HCT116 (cell line): ENCODE results near the gene ZDHHC4. TPM values are rescaled to one million over a fixed set of nuclear protein-coding genes. Genes with fewer than 3 reads are reported as not detected.

Experiments
- ATAC-seq: fragments of 200-7000 bp; cut with Tn5 transposase; 2 replicates; pipeline ENCODE4 v1.9.1; 2020; ENCODE audit warnings: mild to moderate bottlenecking, moderate library complexity
- BruUV-seq: library from RNA; stranded (reverse); fragments of 400-500 nt; replicated peaks from 2 replicates; lab custom pipeline; 2021; lab: Mats Ljungman, UMichigan
- CTCF ChIA-PET: fragments of 300-600 bp; sonication (Branson Sonifier 250); formaldehyde crosslinking; loops from one replicate; lab custom pipeline; 2021; ENCODE audit warnings: antibody characterized with exemption; lab: Charles Lee
- POLR2A ChIA-PET: fragments of 300-600, 350-600 bp; sonication (Branson Sonifier 250); formaldehyde crosslinking; loops from one replicate; lab custom pipeline; 2021; ENCODE audit warnings: antibody characterized with exemption; lab: Charles Lee
- RAD21 ChIA-PET, 2 experiments: fragments of 300-600 bp; sonication (Branson Sonifier 250); formaldehyde crosslinking; loops; one replicate each; lab custom pipeline; 2023; ENCODE audit warnings: low total read pairs in 2 of 2; ENCODE audit not compliant: uncharacterized antibody in 2 of 2, unreplicated experiment in 2 of 2, low non-redundant PET in 1 of 2; lab: Charles Lee
- DNase-seq: peaks from one replicate; pipeline ENCODE4 v3.0.0-alpha.2; 2010; ENCODE audit warnings: low read depth, low spot score
- H2AFZ ChIP-seq: fragments of 200-600 bp; shearing (Covaris generic), sonication (generic); 2 replicates; pipeline ENCODE4 v1.6.1; 2017; ENCODE audit warnings: low read depth, mixed run types, mixed read lengths, antibody characterized with exemption, low read length; ENCODE audit not compliant: poor library complexity, severe bottlenecking
- H3K27ac ChIP-seq: 2 replicates; pipeline ENCODE4 v1.5.1; 2012; ENCODE audit warnings: low read depth, low read length
- H3K27me3 ChIP-seq: fragments of 200-600 bp; sonication (generic); 2 replicates; pipeline ENCODE4 v1.6.1; 2016; ENCODE audit warnings: mixed run types, low read length, mixed read lengths; ENCODE audit not compliant: insufficient read depth
- H3K36me3 ChIP-seq, 2 experiments: fragments of 200-500 bp in 1 of 2; fragments of 200-600 bp in 1 of 2; sonication (Bioruptor generic) in 1 of 2; sonication (generic) in 1 of 2; 2 replicates each; pipeline versions ENCODE4 v1.5.1 to v1.6.1; 2014 to 2016; ENCODE audit warnings: low read length in 2 of 2, inconsistent platforms in 1 of 2, mixed read lengths in 1 of 2, mixed run types in 1 of 2; ENCODE audit not compliant: insufficient read depth in 2 of 2, control insufficient read depth in 1 of 2
- H3K4me1 ChIP-seq, 2 experiments: fragments of 200-600 bp in 1 of 2; sonication (generic) in 1 of 2; 2 replicates each; pipeline versions ENCODE4 v1.5.1 to v1.6.1; 2012 to 2017; ENCODE audit warnings: low read length in 2 of 2, inconsistent platforms in 1 of 2, mild to moderate bottlenecking in 1 of 2, mixed read lengths in 1 of 2, mixed run types in 1 of 2, moderate library complexity in 1 of 2; ENCODE audit not compliant: insufficient read depth in 2 of 2, control insufficient read depth in 1 of 2
- H3K4me2 ChIP-seq: fragments of 200-600 bp; sonication (generic); 2 replicates; pipeline ENCODE4 v1.6.1; 2017; ENCODE audit warnings: mixed run types, low read length, mixed read lengths
- H3K4me3 ChIP-seq, 2 experiments: fragments of 200-600 bp in 1 of 2; sonication (generic) in 1 of 2; replicated peaks in 1 of 2; 2 replicates each; pipeline ENCODE4 v1.5.1; 2011 to 2016; ENCODE audit warnings: low read length in 2 of 2, control low read depth in 1 of 2, low read depth in 1 of 2, mild to moderate bottlenecking in 1 of 2, mixed read lengths in 1 of 2, mixed run types in 1 of 2
- H3K79me2 ChIP-seq: fragments of 200-600 bp; sonication (generic); 2 replicates; pipeline ENCODE4 v1.6.1; 2017; ENCODE audit warnings: mild to moderate bottlenecking, mixed run types, low read length, moderate library complexity, mixed read lengths; ENCODE audit not compliant: insufficient read depth
- H3K9ac ChIP-seq: fragments of 200-600 bp; sonication (generic); 2 replicates; pipeline ENCODE4 v1.6.1; 2016; ENCODE audit warnings: low read length, mixed read lengths
- H3K9me2 ChIP-seq: fragments of 200-600 bp; sonication (generic), shearing (Covaris generic); 2 replicates; pipeline ENCODE4 v1.6.1; 2017; ENCODE audit warnings: mixed run types, mild to moderate bottlenecking, moderate library complexity; ENCODE audit not compliant: insufficient read depth
- H3K9me3 ChIP-seq, 2 experiments: fragments of 200-500 bp in 1 of 2; fragments of 200-600 bp in 1 of 2; sonication (Bioruptor generic) in 1 of 2; sonication (generic) in 1 of 2; 2 replicates each; pipeline ENCODE4 v1.6.1; 2014 to 2017; ENCODE audit warnings: low read length in 2 of 2, mixed read lengths in 2 of 2, inconsistent platforms in 1 of 2, low read depth in 1 of 2, mild to moderate bottlenecking in 1 of 2, mixed run types in 1 of 2, moderate library complexity in 1 of 2; ENCODE audit not compliant: control insufficient read depth in 1 of 2, insufficient read depth in 1 of 2
- H4K20me1 ChIP-seq: fragments of 200-600 bp; sonication (generic), shearing (Covaris generic); 2 replicates; pipeline ENCODE4 v1.6.1; 2017; ENCODE audit warnings: mixed run types, mild to moderate bottlenecking, moderate library complexity; ENCODE audit not compliant: insufficient read depth
- CBX3 ChIP-seq: IDR thresholded peaks from 2 replicates; pipeline ENCODE4 v1.6.1; 2012; ENCODE audit warnings: low read depth
- CEBPB ChIP-seq: IDR thresholded peaks from 2 replicates; pipeline ENCODE4 v1.6.1; 2012; ENCODE audit warnings: low read depth
- EGR1 ChIP-seq: IDR thresholded peaks from 2 replicates; pipeline ENCODE4 v1.6.1; 2012; ENCODE audit warnings: low read depth
- EZH2 ChIP-seq: fragments of 200-600 bp; sonication (generic); IDR thresholded peaks from 2 replicates; pipeline ENCODE4 v1.6.1; 2017; ENCODE audit warnings: antibody characterized with exemption, mixed run types
- EZH2phosphoT487 ChIP-seq: fragments of 200-600 bp; IDR thresholded peaks from 2 replicates; pipeline ENCODE4 v1.6.1; 2018; ENCODE audit warnings: antibody characterized with exemption, borderline replicate concordance
- JUND ChIP-seq: IDR thresholded peaks from 2 replicates; pipeline ENCODE4 v1.6.1; 2012
- POLR2A ChIP-seq: IDR thresholded peaks from 2 replicates; pipeline ENCODE4 v1.7.0; 2011; ENCODE audit warnings: borderline replicate concordance; ENCODE audit not compliant: insufficient read depth, insufficient read length; ENCODE audit errors: extremely low read depth
- POLR2AphosphoS5 ChIP-seq: IDR thresholded peaks from 2 replicates; pipeline ENCODE4 v1.6.1; 2011; ENCODE audit warnings: mild to moderate bottlenecking, low read depth, low read length, moderate library complexity
- RAD21 ChIP-seq: IDR thresholded peaks from 2 replicates; pipeline ENCODE4 v1.6.1; 2012; ENCODE audit warnings: low read depth, mild to moderate bottlenecking
- SIN3A ChIP-seq: IDR thresholded peaks from 2 replicates; pipeline ENCODE4 v1.6.1; 2012; ENCODE audit warnings: low read depth
- SRF ChIP-seq: IDR thresholded peaks from 2 replicates; pipeline ENCODE4 v1.6.1; 2012; ENCODE audit warnings: low read depth
- TCF7L2 ChIP-seq: IDR thresholded peaks from 2 replicates; pipeline ENCODE4 v1.7.0; 2011; ENCODE audit warnings: borderline replicate concordance, inconsistent platforms; ENCODE audit not compliant: insufficient read depth, insufficient read length; ENCODE audit errors: extremely low read depth
- ZFX ChIP-seq: fragments of 450-650 bp; IDR thresholded peaks from 2 replicates; pipeline ENCODE4 v1.6.1; 2017
- ZNF274 ChIP-seq: fragments of 200-500 bp; sonication (Bioruptor generic); IDR thresholded peaks from 2 replicates; pipeline ENCODE4 v1.6.1; 2014; ENCODE audit warnings: mild to moderate bottlenecking, low read depth, low read length, inconsistent platforms
- intact Hi-C: fragments of 100-400 bp; cut with micrococcal nuclease; formaldehyde crosslinking; loops from 2 replicates; pipeline ENCODE4 v1.10.0; 2022
- total RNA-seq: library from RNA; stranded (reverse); gene quantifications from one replicate; pipeline ENCODE4 v1.2.1, GENCODE V29; 2021; ENCODE audit not compliant: unreplicated experiment
- TF ChIP-seq, protein P1 (sequence below): IDR thresholded peaks from 2 replicates; pipeline ENCODE4 v1.6.1; 2012; ENCODE audit warnings: low read depth
- TF ChIP-seq, protein P2 (sequence below): IDR thresholded peaks from 2 replicates; pipeline ENCODE4 v1.6.1; 2012
- TF ChIP-seq, protein P3 (sequence below): IDR thresholded peaks from 2 replicates; pipeline ENCODE4 v1.6.1; 2012

The ZDHHC4 gene
- total RNA-seq, 1 experiment from 2014 or later: 59.3 TPM

GRCh38 chr7:6577369-6578113, at the start of gene ZDHHC4 (continued):
- TF ChIP-seq, protein P1, sequence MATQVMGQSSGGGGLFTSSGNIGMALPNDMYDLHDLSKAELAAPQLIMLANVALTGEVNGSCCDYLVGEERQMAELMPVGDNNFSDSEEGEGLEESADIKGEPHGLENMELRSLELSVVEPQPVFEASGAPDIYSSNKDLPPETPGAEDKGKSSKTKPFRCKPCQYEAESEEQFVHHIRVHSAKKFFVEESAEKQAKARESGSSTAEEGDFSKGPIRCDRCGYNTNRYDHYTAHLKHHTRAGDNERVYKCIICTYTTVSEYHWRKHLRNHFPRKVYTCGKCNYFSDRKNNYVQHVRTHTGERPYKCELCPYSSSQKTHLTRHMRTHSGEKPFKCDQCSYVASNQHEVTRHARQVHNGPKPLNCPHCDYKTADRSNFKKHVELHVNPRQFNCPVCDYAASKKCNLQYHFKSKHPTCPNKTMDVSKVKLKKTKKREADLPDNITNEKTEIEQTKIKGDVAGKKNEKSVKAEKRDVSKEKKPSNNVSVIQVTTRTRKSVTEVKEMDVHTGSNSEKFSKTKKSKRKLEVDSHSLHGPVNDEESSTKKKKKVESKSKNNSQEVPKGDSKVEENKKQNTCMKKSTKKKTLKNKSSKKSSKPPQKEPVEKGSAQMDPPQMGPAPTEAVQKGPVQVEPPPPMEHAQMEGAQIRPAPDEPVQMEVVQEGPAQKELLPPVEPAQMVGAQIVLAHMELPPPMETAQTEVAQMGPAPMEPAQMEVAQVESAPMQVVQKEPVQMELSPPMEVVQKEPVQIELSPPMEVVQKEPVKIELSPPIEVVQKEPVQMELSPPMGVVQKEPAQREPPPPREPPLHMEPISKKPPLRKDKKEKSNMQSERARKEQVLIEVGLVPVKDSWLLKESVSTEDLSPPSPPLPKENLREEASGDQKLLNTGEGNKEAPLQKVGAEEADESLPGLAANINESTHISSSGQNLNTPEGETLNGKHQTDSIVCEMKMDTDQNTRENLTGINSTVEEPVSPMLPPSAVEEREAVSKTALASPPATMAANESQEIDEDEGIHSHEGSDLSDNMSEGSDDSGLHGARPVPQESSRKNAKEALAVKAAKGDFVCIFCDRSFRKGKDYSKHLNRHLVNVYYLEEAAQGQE: no peak
- TF ChIP-seq SRF: 0 out of 2 replicates have a peak, but pooled peaks have one; percentile 23
- peak; percentile 71; the same call in 1 of the 2 replicates for TF ChIP-seq EGR1

- CTCF ChIA-PET: no interaction called here
- H3K9me3 ChIP-seq: no peaks in the 10 kb centered on the region
- H3K9me2 ChIP-seq: no peaks in the 10 kb centered on the region
- intact Hi-C loops: no loop called here
- no peak overlapping the region for H2AFZ ChIP-seq
- no peak overlapping the region for H3K9ac ChIP-seq
- RAD21 ChIA-PET: interaction anchor here in 1 of 2 experiments (0.7 kb wide), 1 partner anchor 14 kb away, joined by 3 read pairs; no protein-coding TSS in a partner anchor
- H3K27ac ChIP-seq: no peak overlapping the region
- H4K20me1 ChIP-seq: no peaks in the 10 kb centered on the region
- no peaks in the 10 kb centered on the region for H3K27me3 ChIP-seq
- no peaks in the 10 kb centered on the region for H3K79me2 ChIP-seq
- ATAC-seq (no peak), DNase-seq (no peak)
- no peak overlapping the region for H3K4me2 ChIP-seq
- H3K36me3 ChIP-seq: no peaks in the 10 kb centered on the region
- no TSS peak for BruUV-seq
- POLR2A ChIA-PET: no interaction called here
- peaks cover 0 to 15% of the 10 kb centered on the region in 2 experiments; a peak in 1 of 4 replicates for H3K4me1 ChIP-seq
- no peak overlapping the region for H3K4me3 ChIP-seq
- no peak for TF ChIP-seq JUND
- TF ChIP-seq, protein P2, sequence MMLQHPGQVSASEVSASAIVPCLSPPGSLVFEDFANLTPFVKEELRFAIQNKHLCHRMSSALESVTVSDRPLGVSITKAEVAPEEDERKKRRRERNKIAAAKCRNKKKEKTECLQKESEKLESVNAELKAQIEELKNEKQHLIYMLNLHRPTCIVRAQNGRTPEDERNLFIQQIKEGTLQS: no peak
- no peak for TF ChIP-seq POLR2A
- no peak for TF ChIP-seq CEBPB
- no peak for TF ChIP-seq CBX3
- TF ChIP-seq, protein P1: no peak
- TF ChIP-seq ZFX: no peak
- no peak for TF ChIP-seq EGR1
- TF ChIP-seq EZH2: no peak
- no peak for TF ChIP-seq SRF
- TF ChIP-seq TCF7L2: no peak
- no peak for TF ChIP-seq RAD21
- no peak for TF ChIP-seq ZNF274
- TF ChIP-seq SIN3A: no peak
- no peak for TF ChIP-seq POLR2AphosphoS5
- no peak for TF ChIP-seq EZH2phosphoT487
- TF ChIP-seq, protein P3, sequence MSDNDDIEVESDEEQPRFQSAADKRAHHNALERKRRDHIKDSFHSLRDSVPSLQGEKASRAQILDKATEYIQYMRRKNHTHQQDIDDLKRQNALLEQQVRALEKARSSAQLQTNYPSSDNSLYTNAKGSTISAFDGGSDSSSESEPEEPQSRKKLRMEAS: no peak
Measured at GRCh38 chr7:6528401-6529130, 48.7 kb upstream of the ZDHHC4 start.
